Tracheal epithelial cell (primary cell): ENCODE measurements around the gene MORC3. TPM values are rescaled to one million over a fixed set of nuclear protein-coding genes. Genes with fewer than 3 reads are reported as not detected.

Source experiments
- total RNA-seq: library from RNA; depleted of rRNA; stranded (reverse); fragments of >200 nt; gene quantifications from 2 replicates; pipeline ENCODE4 v1.2.1, GENCODE V29; 2014

MORC3 gene
- total RNA-seq = 55.0 and 65.3 TPM in 2 replicates

GRCh38 chr21:36319767-36320420 lies at the start of gene MORC3:
Gene MORC3 (plus strand): TSS chr21:36320197. CDS start chr21:36320265, 68 bp downstream.

GRCh38 chr21:36385233-36386030 lies 65.4 kb downstream of the MORC3 start, which contains the start of gene CHAF1B:
Gene CHAF1B (plus strand): TSS chr21:36385392. CDS start chr21:36386137, 745 bp downstream.

Other genes with a start within 250 kb of the MORC3 start
- 1.3 and 1.7 TPM in 2 replicates for gene CBR3, start 185.1 kb upstream of the MORC3 start, total RNA-seq
- 10.7 and 14.2 TPM in 2 replicates for gene DOP1B, start 163.4 kb upstream of the MORC3 start, total RNA-seq
- 1.4 and 2.1 TPM in 2 replicates for gene CHAF1B, start 65.2 kb downstream of the MORC3 start, total RNA-seq
- gene CLDN14, start 159.9 kb downstream of the MORC3 start, total RNA-seq = 1.4 TPM in 1 of 2 replicates, not detected in the other